SK-N-SH treated with all-trans-retinoic acid at 6 μM for 48 hours (cell line): ENCODE results near the gene HOXB4.

ENCODE experiments used
- ATAC-seq: fragments of 200-7000 bp; cut with Tn5 transposase; 3 replicates; pipeline ENCODE4 v1.9.1; 2020; ENCODE audit warnings: mild to moderate bottlenecking, moderate library complexity
- ARNTL ChIP-seq: fragments of 450-650 bp; formaldehyde crosslinking; IDR thresholded peaks from 2 replicates; pipeline ENCODE4 v1.5.0; 2020; ENCODE audit warnings: low read depth, mild to moderate bottlenecking, moderate library complexity, borderline replicate concordance
- BACH2 ChIP-seq: fragments of 250-450 bp; sonication (Bioruptor Pico); IDR thresholded peaks from 2 replicates; pipeline ENCODE4 v1.9.0; 2021; ENCODE audit warnings: mild to moderate bottlenecking, borderline replicate concordance
- CSDC2 ChIP-seq: fragments of 250-450 bp; sonication (Bioruptor Pico); IDR thresholded peaks from 2 replicates; pipeline ENCODE4 v1.5.0; 2020; ENCODE audit warnings: mild to moderate bottlenecking, moderate library complexity
- ESRRG ChIP-seq: fragments of 250-450 bp; sonication (Bioruptor Pico); IDR thresholded peaks from 2 replicates; pipeline ENCODE4 v1.6.1; 2021; ENCODE audit warnings: mild to moderate bottlenecking
- GLIS3 ChIP-seq: fragments of 250-450 bp; sonication (Bioruptor Pico); IDR thresholded peaks from 2 replicates; pipeline ENCODE4 v1.5.0; 2020; ENCODE audit warnings: mild to moderate bottlenecking, moderate library complexity
- OSR1 ChIP-seq: fragments of 250-450 bp; sonication (Bioruptor Pico); IDR thresholded peaks from 2 replicates; pipeline ENCODE4 v1.8.0; 2022; ENCODE audit warnings: moderate library complexity, mild to moderate bottlenecking, inconsistent platforms
- PPARA ChIP-seq: fragments of 250-450 bp; sonication (Bioruptor Pico); IDR thresholded peaks from 2 replicates; pipeline ENCODE4 v1.5.0; 2020; ENCODE audit warnings: mild to moderate bottlenecking, borderline replicate concordance
- RARB ChIP-seq: fragments of 250-450 bp; sonication (Bioruptor Pico); IDR thresholded peaks from 2 replicates; pipeline ENCODE4 v1.8.0; 2021; ENCODE audit warnings: mild to moderate bottlenecking, moderate library complexity
- SNAI2 ChIP-seq: fragments of 250-450 bp; sonication (Bioruptor Pico); IDR thresholded peaks from 2 replicates; pipeline ENCODE4 v1.5.0; 2020; ENCODE audit warnings: mild to moderate bottlenecking, moderate library complexity
- TCF4 ChIP-seq: fragments of 250-450 bp; sonication (Bioruptor Pico); IDR thresholded peaks from 2 replicates; pipeline ENCODE4 v1.8.0; 2021; ENCODE audit warnings: mild to moderate bottlenecking, moderate library complexity, borderline replicate concordance
- TOX ChIP-seq: fragments of 250-450 bp; sonication (Bioruptor Pico); IDR thresholded peaks from 2 replicates; pipeline ENCODE4 v1.8.0; 2021; ENCODE audit warnings: mild to moderate bottlenecking, moderate library complexity, borderline replicate concordance
- ZFP3 ChIP-seq: fragments of 250-450 bp; sonication (Bioruptor Pico); IDR thresholded peaks from 2 replicates; pipeline ENCODE4 v1.5.0; 2020; ENCODE audit warnings: mild to moderate bottlenecking, moderate library complexity
- ZNF565 ChIP-seq: fragments of 450-650 bp; formaldehyde crosslinking; conservative IDR thresholded peaks from 2 replicates; pipeline ENCODE4 v1.5.0; 2020; ENCODE audit warnings: low read depth, mild to moderate bottlenecking, moderate library complexity
- ZNF70 ChIP-seq: fragments of 450-650 bp; formaldehyde crosslinking; IDR thresholded peaks from 2 replicates; pipeline ENCODE4 v1.5.0; 2020; ENCODE audit warnings: mild to moderate bottlenecking, moderate library complexity
- ZNF8 ChIP-seq: fragments of 450-650 bp; formaldehyde crosslinking; IDR thresholded peaks from 2 replicates; pipeline ENCODE4 v1.5.0; 2020; ENCODE audit warnings: mild to moderate bottlenecking, moderate library complexity
- TF ChIP-seq, protein P1 (sequence below): fragments of 250-450 bp; sonication (Bioruptor Pico); IDR thresholded peaks from 2 replicates; pipeline ENCODE4 v1.5.0; 2020; ENCODE audit warnings: mild to moderate bottlenecking, moderate library complexity
- TF ChIP-seq, protein P2 (sequence below): fragments of 250-450 bp; sonication (Bioruptor Pico); IDR thresholded peaks from 2 replicates; pipeline ENCODE4 v1.8.0; 2020; ENCODE audit warnings: mild to moderate bottlenecking, moderate library complexity, borderline replicate concordance
- TF ChIP-seq, protein P3 (sequence below): fragments of 250-450 bp; sonication (Bioruptor Pico); IDR thresholded peaks from 2 replicates; pipeline ENCODE4 v1.5.1; 2021; ENCODE audit warnings: mild to moderate bottlenecking, moderate library complexity
- TF ChIP-seq, protein P4 (sequence below): fragments of 250-450 bp; sonication (Bioruptor Pico); IDR thresholded peaks from 2 replicates; pipeline ENCODE4 v1.5.1; 2020; ENCODE audit warnings: low read depth, mild to moderate bottlenecking, moderate library complexity

The HOXB4 gene

DNA sequence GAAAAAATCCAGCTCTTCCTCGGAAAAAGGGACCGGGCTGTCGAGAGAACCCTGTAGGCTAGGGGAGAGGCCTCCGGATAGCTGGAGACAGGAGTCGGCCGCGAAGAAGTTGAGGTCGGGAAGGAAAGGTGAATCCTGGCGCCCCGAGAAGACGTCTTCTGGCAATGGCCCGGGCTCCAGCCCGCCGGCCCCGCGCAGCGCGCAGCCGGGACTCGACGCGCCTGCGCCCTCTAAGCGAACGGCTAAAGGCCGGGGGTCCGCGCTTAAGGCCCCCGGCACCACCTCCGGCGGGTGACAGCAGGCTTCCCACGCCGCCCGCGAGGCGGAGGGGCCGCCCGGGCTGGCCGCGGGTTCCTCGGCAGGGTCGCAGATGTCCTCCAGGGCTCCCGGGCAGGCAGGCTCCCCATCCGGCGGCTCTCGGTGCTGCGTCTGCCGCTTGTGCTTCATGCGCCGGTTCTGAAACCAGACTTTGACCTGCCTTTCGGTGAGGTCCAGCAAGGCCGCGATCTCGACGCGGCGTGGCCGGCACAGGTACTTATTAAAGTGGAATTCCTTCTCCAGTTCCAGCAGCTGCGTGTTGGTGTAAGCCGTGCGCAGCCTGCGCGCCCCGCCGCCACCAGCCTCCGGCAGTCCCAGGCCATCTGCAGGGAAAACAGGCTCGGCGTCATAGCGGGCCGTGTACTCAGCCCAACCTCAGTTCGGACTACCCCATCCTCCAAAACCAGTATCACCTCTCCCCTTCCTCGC, 34.9 kb downstream of the HOXB4 start (continued):
- TF ChIP-seq, protein P1, sequence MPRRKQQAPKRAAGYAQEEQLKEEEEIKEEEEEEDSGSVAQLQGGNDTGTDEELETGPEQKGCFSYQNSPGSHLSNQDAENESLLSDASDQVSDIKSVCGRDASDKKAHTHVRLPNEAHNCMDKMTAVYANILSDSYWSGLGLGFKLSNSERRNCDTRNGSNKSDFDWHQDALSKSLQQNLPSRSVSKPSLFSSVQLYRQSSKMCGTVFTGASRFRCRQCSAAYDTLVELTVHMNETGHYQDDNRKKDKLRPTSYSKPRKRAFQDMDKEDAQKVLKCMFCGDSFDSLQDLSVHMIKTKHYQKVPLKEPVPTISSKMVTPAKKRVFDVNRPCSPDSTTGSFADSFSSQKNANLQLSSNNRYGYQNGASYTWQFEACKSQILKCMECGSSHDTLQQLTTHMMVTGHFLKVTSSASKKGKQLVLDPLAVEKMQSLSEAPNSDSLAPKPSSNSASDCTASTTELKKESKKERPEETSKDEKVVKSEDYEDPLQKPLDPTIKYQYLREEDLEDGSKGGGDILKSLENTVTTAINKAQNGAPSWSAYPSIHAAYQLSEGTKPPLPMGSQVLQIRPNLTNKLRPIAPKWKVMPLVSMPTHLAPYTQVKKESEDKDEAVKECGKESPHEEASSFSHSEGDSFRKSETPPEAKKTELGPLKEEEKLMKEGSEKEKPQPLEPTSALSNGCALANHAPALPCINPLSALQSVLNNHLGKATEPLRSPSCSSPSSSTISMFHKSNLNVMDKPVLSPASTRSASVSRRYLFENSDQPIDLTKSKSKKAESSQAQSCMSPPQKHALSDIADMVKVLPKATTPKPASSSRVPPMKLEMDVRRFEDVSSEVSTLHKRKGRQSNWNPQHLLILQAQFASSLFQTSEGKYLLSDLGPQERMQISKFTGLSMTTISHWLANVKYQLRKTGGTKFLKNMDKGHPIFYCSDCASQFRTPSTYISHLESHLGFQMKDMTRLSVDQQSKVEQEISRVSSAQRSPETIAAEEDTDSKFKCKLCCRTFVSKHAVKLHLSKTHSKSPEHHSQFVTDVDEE (CRISPR knock-in tag) = no peak
- no peak for TF ChIP-seq GLIS3 (CRISPR knock-in tag)

DNA sequence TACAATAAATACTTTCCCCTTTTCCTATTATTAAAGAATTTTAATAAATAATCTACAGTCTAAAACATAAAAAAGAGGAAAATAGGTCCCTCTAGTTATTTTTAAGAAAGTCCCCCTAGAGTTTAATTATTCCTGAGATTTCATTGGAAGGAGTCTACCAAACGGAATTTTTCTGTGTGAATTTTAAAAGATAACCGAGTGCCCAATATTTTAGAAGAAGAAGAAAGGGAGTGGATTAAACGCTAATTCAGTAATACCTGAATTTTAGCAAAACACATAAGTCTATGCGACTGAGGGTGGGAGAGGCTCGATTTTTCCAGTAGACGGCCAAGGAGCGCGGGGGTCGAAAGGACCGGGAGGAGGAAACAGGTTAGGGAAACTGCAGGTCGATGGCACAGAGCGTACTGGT, 35.4 kb downstream of the HOXB4 start:
- TF ChIP-seq OSR1 (CRISPR knock-in tag) (no peak), TOX (CRISPR knock-in tag) (no peak), BACH2 (CRISPR knock-in tag) (no peak), CSDC2 (CRISPR knock-in tag) (no peak), ESRRG (CRISPR knock-in tag) (no peak), TCF4 (CRISPR knock-in tag) (no peak), SNAI2 (no peak)
- TF ChIP-seq, protein P2, sequence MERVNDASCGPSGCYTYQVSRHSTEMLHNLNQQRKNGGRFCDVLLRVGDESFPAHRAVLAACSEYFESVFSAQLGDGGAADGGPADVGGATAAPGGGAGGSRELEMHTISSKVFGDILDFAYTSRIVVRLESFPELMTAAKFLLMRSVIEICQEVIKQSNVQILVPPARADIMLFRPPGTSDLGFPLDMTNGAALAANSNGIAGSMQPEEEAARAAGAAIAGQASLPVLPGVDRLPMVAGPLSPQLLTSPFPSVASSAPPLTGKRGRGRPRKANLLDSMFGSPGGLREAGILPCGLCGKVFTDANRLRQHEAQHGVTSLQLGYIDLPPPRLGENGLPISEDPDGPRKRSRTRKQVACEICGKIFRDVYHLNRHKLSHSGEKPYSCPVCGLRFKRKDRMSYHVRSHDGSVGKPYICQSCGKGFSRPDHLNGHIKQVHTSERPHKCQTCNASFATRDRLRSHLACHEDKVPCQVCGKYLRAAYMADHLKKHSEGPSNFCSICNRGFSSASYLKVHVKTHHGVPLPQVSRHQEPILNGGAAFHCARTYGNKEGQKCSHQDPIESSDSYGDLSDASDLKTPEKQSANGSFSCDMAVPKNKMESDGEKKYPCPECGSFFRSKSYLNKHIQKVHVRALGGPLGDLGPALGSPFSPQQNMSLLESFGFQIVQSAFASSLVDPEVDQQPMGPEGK (CRISPR knock-in tag) = no peak
- TF ChIP-seq, protein P3, sequence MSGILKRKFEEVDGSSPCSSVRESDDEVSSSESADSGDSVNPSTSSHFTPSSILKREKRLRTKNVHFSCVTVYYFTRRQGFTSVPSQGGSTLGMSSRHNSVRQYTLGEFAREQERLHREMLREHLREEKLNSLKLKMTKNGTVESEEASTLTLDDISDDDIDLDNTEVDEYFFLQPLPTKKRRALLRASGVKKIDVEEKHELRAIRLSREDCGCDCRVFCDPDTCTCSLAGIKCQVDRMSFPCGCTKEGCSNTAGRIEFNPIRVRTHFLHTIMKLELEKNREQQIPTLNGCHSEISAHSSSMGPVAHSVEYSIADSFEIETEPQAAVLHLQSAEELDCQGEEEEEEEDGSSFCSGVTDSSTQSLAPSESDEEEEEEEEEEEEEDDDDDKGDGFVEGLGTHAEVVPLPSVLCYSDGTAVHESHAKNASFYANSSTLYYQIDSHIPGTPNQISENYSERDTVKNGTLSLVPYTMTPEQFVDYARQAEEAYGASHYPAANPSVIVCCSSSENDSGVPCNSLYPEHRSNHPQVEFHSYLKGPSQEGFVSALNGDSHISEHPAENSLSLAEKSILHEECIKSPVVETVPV (CRISPR knock-in tag) = no peak
- no peak for ATAC-seq

DNA sequence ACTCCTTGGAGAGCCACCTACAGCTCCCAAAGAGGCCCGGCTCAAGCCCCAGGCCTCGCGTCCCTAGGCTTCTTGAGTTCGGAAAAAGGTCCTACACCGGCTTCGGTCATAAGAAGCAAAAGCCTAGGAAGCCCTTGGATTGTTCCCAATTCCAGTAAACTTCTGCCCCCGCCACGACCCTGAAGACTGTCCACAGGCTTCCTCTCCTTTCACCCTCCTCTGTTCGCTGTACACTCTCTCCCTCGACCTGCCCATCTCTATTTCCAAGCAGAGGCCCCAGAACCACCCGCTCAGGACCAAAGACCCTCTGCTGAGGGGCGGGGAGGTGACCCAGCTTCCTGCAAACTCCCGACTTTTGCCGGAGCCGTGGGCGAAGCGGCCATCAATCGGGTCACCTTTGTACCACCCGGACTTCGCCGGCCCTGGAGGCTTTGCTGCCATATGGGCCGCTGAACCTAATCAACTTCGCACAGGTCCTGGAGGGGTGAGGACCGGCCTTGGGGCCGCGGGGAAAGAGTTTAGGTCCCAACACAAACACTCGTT, 36.0 kb downstream of the HOXB4 start:
- TF ChIP-seq OSR1 (CRISPR knock-in tag) = no peak
- TF ChIP-seq GLIS3 (CRISPR knock-in tag) = no peak
- TF ChIP-seq, protein P1 (CRISPR knock-in tag) = no peak
- no peak for TF ChIP-seq PPARA (CRISPR knock-in tag)
- no peak for TF ChIP-seq BACH2 (CRISPR knock-in tag)
- TF ChIP-seq, protein P2 (CRISPR knock-in tag) = no peak
- TF ChIP-seq ZFP3 (CRISPR knock-in tag) = no peak
- no peak for TF ChIP-seq TCF4 (CRISPR knock-in tag)
- no peak for TF ChIP-seq ESRRG (CRISPR knock-in tag)
- TF ChIP-seq, all 23 proteins: peak for 0
- ATAC-seq = no peak

DNA sequence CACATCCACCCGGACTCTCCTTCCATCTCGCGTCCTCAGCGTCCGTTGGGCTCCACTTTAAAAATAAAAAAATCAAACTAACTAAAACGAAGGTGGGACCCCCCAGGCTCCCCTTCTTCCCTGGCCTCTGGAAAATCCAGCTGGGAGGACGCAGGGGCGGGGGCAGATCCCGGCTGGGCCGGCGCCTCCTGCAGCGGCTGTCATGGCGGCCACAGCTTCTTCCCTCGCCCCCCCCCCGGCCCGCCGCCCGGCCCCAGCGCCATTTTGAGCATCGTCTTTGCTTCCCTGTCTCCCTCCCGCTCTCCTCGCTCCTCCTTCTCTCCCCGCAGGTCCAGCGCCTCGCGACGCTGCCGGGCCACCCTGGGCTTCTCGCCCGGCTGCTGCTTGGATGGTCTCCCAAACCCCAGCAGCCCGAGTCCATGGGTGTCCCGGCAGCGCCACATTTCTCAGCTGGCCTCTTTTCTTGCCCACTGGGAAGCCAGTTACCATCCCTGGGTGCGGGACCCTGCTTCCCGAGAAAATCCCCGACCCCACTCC, 36.5 kb downstream of the HOXB4 start:
- ATAC-seq = no peak
- TF ChIP-seq PPARA (CRISPR knock-in tag) (no peak), ESRRG (CRISPR knock-in tag) (no peak), TCF4 (CRISPR knock-in tag) (no peak), ARNTL (CRISPR knock-in tag) (no peak), ZNF8 (CRISPR knock-in tag) (no peak), ZNF565 (no peak), SNAI2 (no peak), OSR1 (CRISPR knock-in tag) (no peak), BACH2 (CRISPR knock-in tag) (no peak), ZNF70 (CRISPR knock-in tag) (no peak), RARB (no peak), ZFP3 (CRISPR knock-in tag) (no peak), TOX (CRISPR knock-in tag) (no peak)
- TF ChIP-seq, protein P4, sequence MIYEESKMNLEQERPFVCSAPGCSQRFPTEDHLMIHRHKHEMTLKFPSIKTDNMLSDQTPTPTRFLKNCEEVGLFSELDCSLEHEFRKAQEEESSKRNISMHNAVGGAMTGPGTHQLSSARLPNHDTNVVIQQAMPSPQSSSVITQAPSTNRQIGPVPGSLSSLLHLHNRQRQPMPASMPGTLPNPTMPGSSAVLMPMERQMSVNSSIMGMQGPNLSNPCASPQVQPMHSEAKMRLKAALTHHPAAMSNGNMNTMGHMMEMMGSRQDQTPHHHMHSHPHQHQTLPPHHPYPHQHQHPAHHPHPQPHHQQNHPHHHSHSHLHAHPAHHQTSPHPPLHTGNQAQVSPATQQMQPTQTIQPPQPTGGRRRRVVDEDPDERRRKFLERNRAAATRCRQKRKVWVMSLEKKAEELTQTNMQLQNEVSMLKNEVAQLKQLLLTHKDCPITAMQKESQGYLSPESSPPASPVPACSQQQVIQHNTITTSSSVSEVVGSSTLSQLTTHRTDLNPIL (CRISPR knock-in tag) = no peak
